ENCODE results near the gene NRG3. TPM values are rescaled to one million over a fixed set of nuclear protein-coding genes. Genes with fewer than 3 reads are reported as not detected.

The NRG3 gene
- total and polyA plus RNA-seq, 2 donors (not counting 1 experiment from before 2014, with no cell fraction given) = 0.06 TPM; not detected in 1

GRCh38 chr10:82464966-82465365 lies 590.0 kb downstream of the NRG3 start:
- no peak overlapping the region for H3K4me3 Mint-ChIP-seq
- no peak for TF ChIP-seq EZH2 (IDR thresholded peaks at IDR 0.05; ENCODE audit: borderline replicate concordance, insufficient read depth, low read depth, low read length, poor library complexity, severe bottlenecking)
- TF ChIP-seq CTCF (IDR thresholded peaks at IDR 0.05) = no peak
- no peak overlapping the region for H3K27ac Mint-ChIP-seq
- CTCF ChIA-PET = no interaction called here
- POLR2A ChIA-PET = no interaction called here
- Histone ChIP-seq H4K20me1 (ENCODE audit: control insufficient read depth, insufficient read depth, low read length, poor library complexity, severe bottlenecking) (no peaks in the 10 kb centered on the region), H3K4me1 (ENCODE audit: control insufficient read depth in 2 of 2, insufficient read depth in 2 of 2, low read length in 2 of 2) (no peaks in the 10 kb centered on the region), H3K4me2 (replicated peaks; ENCODE audit: low read depth, low read length, poor library complexity, severe bottlenecking) (no peak overlapping the region), H3K4me3 (ENCODE audit: control extremely low read depth in 1 of 5, extremely low read depth in 1 of 5, insufficient read depth in 1 of 5, low read depth in 2 of 5, low read length in 4 of 5) (no peak overlapping the region), H3K9ac (ENCODE audit: low read length) (no peak overlapping the region), H3K9me3 (ENCODE audit: control extremely low read depth in 1 of 3, control insufficient read depth in 2 of 3, insufficient read depth in 1 of 3, low read length in 2 of 3) (no peaks in the 10 kb centered on the region), H2AFZ (ENCODE audit: insufficient read depth, low read depth, low read length, poor library complexity, severe bottlenecking) (no peak overlapping the region), H3K79me2 (ENCODE audit: control insufficient read depth, insufficient read depth, low read length) (no peaks in the 10 kb centered on the region), H3K36me3 (replicated peaks in 1 of 2; ENCODE audit: control extremely low read depth in 1 of 2, control insufficient read depth in 1 of 2, extremely low read depth in 1 of 2, insufficient read depth in 2 of 2, low read length in 1 of 2) (no peaks in the 10 kb centered on the region), H3K27ac (ENCODE audit: low read length in 2 of 2) (no peak overlapping the region), H3K27me3 (replicated peaks in 1 of 4; ENCODE audit: control extremely low read depth in 1 of 4, control insufficient read depth in 3 of 4, insufficient read depth in 4 of 4, low read length in 3 of 4) (no peaks in the 10 kb centered on the region)
- no peak for ATAC-seq (ENCODE audit: low read depth)
- 74% methylated on average over 5 of the region's 5 CpGs for WGBS (ENCODE audit: insufficient coverage)
- H3K4me1 Mint-ChIP-seq = no peaks in the 10 kb centered on the region
- intact Hi-C loops (cut with micrococcal nuclease) = no loop called here
- no peak for DNase-seq
- no peaks in the 10 kb centered on the region for H3K27me3 Mint-ChIP-seq
- H3K9me3 Mint-ChIP-seq (ENCODE audit: insufficient read depth) = peaks cover 6% of the 10 kb centered on the region

- H3K9ac ChIP-seq (ENCODE audit: low read length) = no peak overlapping the region
- Mint-ChIP-seq H3K27me3 (no peaks in the 10 kb centered on the region), H3K4me1 (no peaks in the 10 kb centered on the region), H3K9me3 (ENCODE audit: insufficient read depth) (no peaks in the 10 kb centered on the region), H3K27ac (no peak overlapping the region), H3K4me3 (no peak overlapping the region)
- H3K4me2 ChIP-seq (replicated peaks; ENCODE audit: low read depth, low read length, poor library complexity, severe bottlenecking) = no peak overlapping the region
- DNase-seq (no peak), ATAC-seq (ENCODE audit: low read depth) (no peak)
- no peaks in the 10 kb centered on the region for H3K27me3 ChIP-seq (replicated peaks in 1 of 4; ENCODE audit: control extremely low read depth in 1 of 4, control insufficient read depth in 3 of 4, insufficient read depth in 4 of 4, low read length in 3 of 4)
- no peak overlapping the region for H3K27ac ChIP-seq (ENCODE audit: low read length in 2 of 2)
- H3K4me3 ChIP-seq (ENCODE audit: control extremely low read depth in 1 of 5, extremely low read depth in 1 of 5, insufficient read depth in 1 of 5, low read depth in 2 of 5, low read length in 4 of 5) = no peak overlapping the region
- H3K9me3 ChIP-seq (ENCODE audit: control extremely low read depth in 1 of 3, control insufficient read depth in 2 of 3, insufficient read depth in 1 of 3, low read length in 2 of 3) = peaks cover 0 to 3% (median 0%) of the 10 kb centered on the region in 3 donors
- no peaks in the 10 kb centered on the region for H3K4me1 ChIP-seq (ENCODE audit: control insufficient read depth in 2 of 2, insufficient read depth in 2 of 2, low read length in 2 of 2)
- TF ChIP-seq EZH2 (IDR thresholded peaks at IDR 0.05; ENCODE audit: borderline replicate concordance, insufficient read depth, low read depth, low read length, poor library complexity, severe bottlenecking) (no peak), CTCF (IDR thresholded peaks at IDR 0.05) (no peak)
- 86% methylated on average over 1 of the region's 1 CpG for WGBS (ENCODE audit: insufficient coverage)
- no peaks in the 10 kb centered on the region for H3K36me3 ChIP-seq (replicated peaks in 1 of 2; ENCODE audit: control extremely low read depth in 1 of 2, control insufficient read depth in 1 of 2, extremely low read depth in 1 of 2, insufficient read depth in 2 of 2, low read length in 1 of 2)
- POLR2A ChIA-PET = no interaction called here
- H3K79me2 ChIP-seq (ENCODE audit: control insufficient read depth, insufficient read depth, low read length) = no peaks in the 10 kb centered on the region
- H2AFZ ChIP-seq (ENCODE audit: insufficient read depth, low read depth, low read length, poor library complexity, severe bottlenecking) = no peak overlapping the region
- intact Hi-C loops (cut with micrococcal nuclease) = no loop called here
- no peaks in the 10 kb centered on the region for H4K20me1 ChIP-seq (ENCODE audit: control insufficient read depth, insufficient read depth, low read length, poor library complexity, severe bottlenecking)
- CTCF ChIA-PET = no interaction called here
Measured at GRCh38 chr10:82468453-82468852, 593.5 kb downstream of the NRG3 start.
